ENCODE results near the gene KPNA6. TPM values are rescaled to one million over a fixed set of nuclear protein-coding genes. Genes with fewer than 3 reads are reported as not detected.

KPNA6 gene
- total and polyA plus RNA-seq, 4 experiments from 2014 or later = 25.4 to 62.5 (median 42.9) TPM

- peak within 1 kb of the TSS; percentile 83 to 95 (median 92) for H3K27ac Mint-ChIP-seq
- H3K27me3 Mint-ChIP-seq = no peaks in the 10 kb centered on the region
- intact Hi-C loops (cut with micrococcal nuclease) = loop anchor here (1.0 to 10.0 kb wide), 4 partner anchors 17 to 441 kb away; partner anchors contain the start of genes ADGRB2, EIF3I, TMEM234 and TMEM39B
- H3K36me3 Mint-ChIP-seq = peaks cover 0 to 2% of the 10 kb centered on the region in 2 donors
- H3K9me3 Mint-ChIP-seq = no peaks in the 10 kb centered on the region
- H3K4me1 ChIP-seq (ENCODE audit: insufficient read depth, low read length) = peaks cover 39% of the 10 kb centered on the region
- no peaks in the 10 kb centered on the region for H3K9me3 ChIP-seq (ENCODE audit: control insufficient read depth in 1 of 2, low read length in 2 of 2)
- peak within 1 kb of the TSS; percentile 63 for H3K27ac ChIP-seq (ENCODE audit: low read depth, low read length)
- H3K4me3 Mint-ChIP-seq = peak within 1 kb of the TSS; percentile 86 to 91 (median 89)
- H3K4me1 Mint-ChIP-seq = peaks cover 15 to 48% (median 33%) of the 10 kb centered on the region in 4 donors
- CTCF ChIA-PET (ENCODE audit: partially characterized antibody) = interaction anchor here (1.3 to 4.0 kb wide), 3 partner anchors 10 to 43 kb away, joined by 5 to 30 read pairs (median 6); no protein-coding TSS in a partner anchor
- peak; percentile 84 to 86 (median 86) for DNase-seq
- H3K4me3 ChIP-seq (ENCODE audit: low read length in 2 of 2) = peak within 1 kb of the TSS; percentile 71 to 73
- POLR2A ChIA-PET (ENCODE audit: partially characterized antibody) = interaction anchor here (0.6 to 3.3 kb wide), 17 partner anchors 9 to 445 kb away, joined by 3 to 29 read pairs (median 7); partner anchors contain the start of genes BSDC1, HDAC1, MARCKSL1 and RBBP4
- H3K36me3 ChIP-seq (ENCODE audit: insufficient read depth, low read length) = no peaks in the 10 kb centered on the region
- no peaks in the 10 kb centered on the region for H3K27me3 ChIP-seq (ENCODE audit: insufficient read depth, low read length)
These were observed 97.8 kb downstream of the KPNA6 start, which contains the start of gene IQCC for GRCh38 chr1:32205401-32206370. Gene IQCC (plus strand): TSS chr1:32205671. CDS start chr1:32205682, 11 bp downstream.

- peaks cover 23% of the 10 kb centered on the region for H3K4me1 ChIP-seq (ENCODE audit: insufficient read depth, low read length)
- H3K27ac ChIP-seq (ENCODE audit: low read depth, low read length) = no peak overlapping the region
- H3K9me3 Mint-ChIP-seq = no peaks in the 10 kb centered on the region
- POLR2A ChIA-PET (ENCODE audit: partially characterized antibody) = interaction anchor here (1.5 kb wide), 1 partner anchor 8 kb away, joined by 5 read pairs; the partner anchor contains the start of gene CCDC28B
- no peaks in the 10 kb centered on the region for H3K27me3 ChIP-seq (ENCODE audit: insufficient read depth, low read length)
- peak overlapping the region in 1 of 8 donors; percentile 10 for H3K4me3 Mint-ChIP-seq
- CTCF ChIA-PET (ENCODE audit: partially characterized antibody) = interaction anchor here (0.8 to 5.0 kb wide), 3 partner anchors 8 to 39 kb away, joined by 3 to 30 read pairs (median 15); partner anchors contain the start of gene FAM167B
- H3K27ac Mint-ChIP-seq = peak overlapping the region in 1 of 7 donors; percentile 36
- H3K9me3 ChIP-seq (ENCODE audit: control insufficient read depth in 1 of 2, low read length in 2 of 2) = no peaks in the 10 kb centered on the region
- DNase-seq = no peak
- H3K36me3 Mint-ChIP-seq = no peaks in the 10 kb centered on the region
- no peaks in the 10 kb centered on the region for H3K36me3 ChIP-seq (ENCODE audit: insufficient read depth, low read length)
- H3K27me3 Mint-ChIP-seq = no peaks in the 10 kb centered on the region
- peaks cover 7 to 32% (median 18%) of the 10 kb centered on the region in 4 donors for H3K4me1 Mint-ChIP-seq
- no peak overlapping the region for H3K4me3 ChIP-seq (ENCODE audit: low read length in 2 of 2)
- intact Hi-C loops (cut with micrococcal nuclease) = loop anchor here (10.0 kb wide), 2 partner anchors 134 to 444 kb away; partner anchors contain the start of genes ADGRB2 and TMEM39B
These were observed 100.6 kb downstream of the KPNA6 start for GRCh38 chr1:32208469-32208868.

GRCh38 chr1:32208891-32209328, 101.1 kb downstream of the KPNA6 start, which contains the start of gene DCDC2B:
Gene DCDC2B (plus strand): TSS chr1:32209089. CDS start chr1:32209094, 5 bp downstream.
- Mint-ChIP-seq H3K4me1 (peaks cover 7 to 32% (median 15%) of the 10 kb centered on the region in 4 donors), H3K27me3 (no peaks in the 10 kb centered on the region), H3K9me3 (no peaks in the 10 kb centered on the region), H3K36me3 (no peaks in the 10 kb centered on the region), H3K27ac (peak within 1 kb of the TSS in 4 of 7 donors; percentile 32 to 78 (median 41)), H3K4me3 (peak within 1 kb of the TSS in 2 of 8 donors; percentile 25 to 48)
- no peak for DNase-seq
- ChIA-PET POLR2A (ENCODE audit: partially characterized antibody) (interaction anchor here (1.0 to 1.5 kb wide), 2 partner anchors 8 to 127 kb away, joined by 3 to 5 read pairs; partner anchors contain the start of genes CCDC28B and MARCKSL1), CTCF (ENCODE audit: partially characterized antibody) (interaction anchor here (0.8 to 5.0 kb wide), 3 partner anchors 12 to 39 kb away, joined by 3 to 15 read pairs (median 3); partner anchors contain the start of gene FAM167B)
- H3K27me3 ChIP-seq (ENCODE audit: insufficient read depth, low read length) = no peaks in the 10 kb centered on the region
- intact Hi-C loops (cut with micrococcal nuclease) = loop anchor here (10.0 kb wide), 2 partner anchors 134 to 444 kb away; partner anchors contain the start of genes ADGRB2 and TMEM39B
- no peaks in the 10 kb centered on the region for H3K9me3 ChIP-seq (ENCODE audit: control insufficient read depth in 1 of 2, low read length in 2 of 2)
- peaks cover 23% of the 10 kb centered on the region for H3K4me1 ChIP-seq (ENCODE audit: insufficient read depth, low read length)
- no peak within 1 kb of the TSS for H3K27ac ChIP-seq (ENCODE audit: low read depth, low read length)
- H3K4me3 ChIP-seq (ENCODE audit: low read length in 2 of 2) = no peak within 1 kb of the TSS
- H3K36me3 ChIP-seq (ENCODE audit: insufficient read depth, low read length) = no peaks in the 10 kb centered on the region

GRCh38 chr1:32215629-32216480, 108.0 kb downstream of the KPNA6 start:
- intact Hi-C loops (cut with micrococcal nuclease) = loop anchor here (1.0 to 2.0 kb wide), 4 partner anchors 75 to 198 kb away; no protein-coding TSS in a partner anchor
- Histone ChIP-seq H3K36me3 (ENCODE audit: insufficient read depth, low read length) (peaks cover 4% of the 10 kb centered on the region), H3K27me3 (ENCODE audit: insufficient read depth, low read length) (no peaks in the 10 kb centered on the region), H3K4me3 (ENCODE audit: low read length in 2 of 2) (no peak overlapping the region), H3K4me1 (ENCODE audit: insufficient read depth, low read length) (peaks cover 17% of the 10 kb centered on the region), H3K27ac (ENCODE audit: low read depth, low read length) (no peak overlapping the region), H3K9me3 (ENCODE audit: control insufficient read depth in 1 of 2, low read length in 2 of 2) (no peaks in the 10 kb centered on the region)
- peak overlapping the region; percentile 38 to 90 (median 72) for H3K27ac Mint-ChIP-seq
- peak overlapping the region in 3 of 8 donors; percentile 21 to 66 (median 58) for H3K4me3 Mint-ChIP-seq
- no peaks in the 10 kb centered on the region for H3K27me3 Mint-ChIP-seq
- peak; percentile 45 to 65 (median 56) for DNase-seq
- no peaks in the 10 kb centered on the region for H3K9me3 Mint-ChIP-seq
- ChIA-PET CTCF (ENCODE audit: partially characterized antibody) (interaction anchor here (0.6 to 5.8 kb wide), 60 partner anchors 8 to 204 kb away, joined by 3 to 87 read pairs (median 8); partner anchors contain the start of genes BSDC1, CCDC28B, FAM167B and HDAC1), POLR2A (ENCODE audit: partially characterized antibody) (interaction anchor here (0.5 to 4.1 kb wide), 25 partner anchors 10 to 178 kb away, joined by 3 to 29 read pairs (median 4); partner anchors contain the start of genes BSDC1, CCDC28B, HDAC1 and IQCC)
- H3K36me3 Mint-ChIP-seq = peaks cover 4 to 25% of the 10 kb centered on the region in 2 donors
- peaks cover 13 to 37% (median 25%) of the 10 kb centered on the region in 4 donors for H3K4me1 Mint-ChIP-seq

GRCh38 chr1:32216566-32216965, 108.7 kb downstream of the KPNA6 start:
- Histone ChIP-seq H3K27me3 (ENCODE audit: insufficient read depth, low read length) (no peaks in the 10 kb centered on the region), H3K27ac (ENCODE audit: low read depth, low read length) (no peak overlapping the region), H3K4me3 (ENCODE audit: low read length in 2 of 2) (no peak overlapping the region), H3K4me1 (ENCODE audit: insufficient read depth, low read length) (peaks cover 24% of the 10 kb centered on the region), H3K36me3 (ENCODE audit: insufficient read depth, low read length) (peaks cover 4% of the 10 kb centered on the region), H3K9me3 (ENCODE audit: control insufficient read depth in 1 of 2, low read length in 2 of 2) (no peaks in the 10 kb centered on the region)
- Mint-ChIP-seq H3K9me3 (no peaks in the 10 kb centered on the region), H3K4me3 (peak overlapping the region in 3 of 8 donors; percentile 29 to 66 (median 45)), H3K4me1 (peaks cover 18 to 44% (median 30%) of the 10 kb centered on the region in 4 donors), H3K36me3 (peaks cover 4 to 26% of the 10 kb centered on the region in 2 donors), H3K27ac (peak overlapping the region in 5 of 7 donors; percentile 61 to 90 (median 72)), H3K27me3 (no peaks in the 10 kb centered on the region)
- DNase-seq = no peak
- ChIA-PET CTCF (ENCODE audit: partially characterized antibody) (interaction anchor here (0.6 to 5.8 kb wide), 45 partner anchors 10 to 204 kb away, joined by 3 to 87 read pairs (median 10); partner anchors contain the start of genes BSDC1, CCDC28B, FAM167B and HDAC1), POLR2A (ENCODE audit: partially characterized antibody) (interaction anchor here (0.5 to 4.1 kb wide), 16 partner anchors 11 to 156 kb away, joined by 3 to 29 read pairs (median 8); partner anchors contain the start of genes CCDC28B, HDAC1, IQCC and MARCKSL1)
- intact Hi-C loops (cut with micrococcal nuclease) = no loop called here
